Activated CD8-positive, alpha-beta memory T cell treated with anti-CD3 and anti-CD28 coated beads for 36 hours (primary cell): Measurements from ENCODE around the gene CHST7. TPM values are rescaled to one million over a fixed set of nuclear protein-coding genes. Genes with fewer than 3 reads are reported as not detected.

Source experiments
- CTCF ChIA-PET: fragments of 350-600 bp; sonication (Branson Sonifier 250); formaldehyde crosslinking; loops from one replicate; lab custom pipeline; 2021; ENCODE audit warnings: antibody characterized with exemption; lab: Charles Lee
- POLR2A ChIA-PET: fragments of 350-600 bp; sonication (Branson Sonifier 250); formaldehyde crosslinking; loops from one replicate; lab custom pipeline; 2021; ENCODE audit warnings: antibody characterized with exemption; lab: Charles Lee
- total RNA-seq, 2 experiments: library from RNA; stranded (reverse); gene quantifications; one replicate each; pipeline ENCODE4 v1.2.3, GENCODE V29; 2021

Gene CHST7
- total RNA-seq, 2 experiments from 2014 or later: 2.6 to 3.0 TPM

- ChIA-PET CTCF (no interaction called here), POLR2A (no interaction called here)
Observed at GRCh38 chrX:46597208-46597607, 23.6 kb downstream of the CHST7 start.

- POLR2A ChIA-PET: no interaction called here
- CTCF ChIA-PET: no interaction called here
Observed at GRCh38 chrX:46597771-46598170, 24.2 kb downstream of the CHST7 start.

DNA sequence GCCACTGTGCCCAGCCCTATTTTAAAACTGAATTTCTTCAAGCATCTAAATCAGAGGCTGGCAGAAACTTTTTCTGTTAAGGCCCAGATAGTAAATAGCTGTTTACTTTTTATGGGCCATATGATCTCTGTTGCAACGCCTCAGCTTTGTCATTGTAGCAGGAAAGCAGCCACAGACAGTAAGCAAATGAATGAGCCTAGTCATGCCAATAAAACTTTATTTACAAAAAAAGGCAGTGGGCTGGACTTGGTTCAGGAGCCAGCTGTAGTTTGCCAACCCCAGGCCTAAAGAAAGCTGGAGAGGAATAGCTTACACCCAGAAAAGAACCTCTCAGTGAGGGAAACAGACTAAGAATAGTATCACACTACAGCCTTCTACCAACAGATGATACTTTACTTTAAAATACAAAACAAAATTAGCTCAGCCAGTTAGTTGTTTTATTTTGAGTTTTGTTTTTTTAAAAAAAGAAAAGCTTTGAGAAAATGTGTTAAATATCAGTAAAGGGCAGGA, 25.5 kb downstream of the CHST7 start:
- CTCF ChIA-PET: no interaction called here
- POLR2A ChIA-PET: no interaction called here

DNA sequence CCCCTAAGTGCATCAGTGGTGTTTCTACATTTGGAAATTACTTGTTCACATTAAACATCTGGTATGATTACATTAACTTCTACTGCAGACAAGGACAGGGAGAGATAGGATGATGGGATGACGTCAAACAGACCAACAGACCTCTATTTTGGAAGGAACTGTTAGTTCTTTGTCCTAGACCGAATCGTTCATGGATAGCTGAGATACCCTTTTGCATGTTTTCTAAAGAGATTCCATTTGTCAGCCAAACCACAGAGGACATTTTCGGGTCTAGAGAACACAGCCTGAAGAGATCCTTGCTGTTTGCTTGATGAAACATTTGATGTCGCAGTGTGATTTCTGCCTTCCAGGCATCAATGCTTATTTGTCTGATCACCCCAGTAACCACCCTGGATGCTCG, 27.7 kb downstream of the CHST7 start:
- ChIA-PET POLR2A (no interaction called here), CTCF (no interaction called here)

GRCh38 chrX:46602468-46603102, 29.0 kb downstream of the CHST7 start:
- ChIA-PET POLR2A (no interaction called here), CTCF (no interaction called here)

DNA sequence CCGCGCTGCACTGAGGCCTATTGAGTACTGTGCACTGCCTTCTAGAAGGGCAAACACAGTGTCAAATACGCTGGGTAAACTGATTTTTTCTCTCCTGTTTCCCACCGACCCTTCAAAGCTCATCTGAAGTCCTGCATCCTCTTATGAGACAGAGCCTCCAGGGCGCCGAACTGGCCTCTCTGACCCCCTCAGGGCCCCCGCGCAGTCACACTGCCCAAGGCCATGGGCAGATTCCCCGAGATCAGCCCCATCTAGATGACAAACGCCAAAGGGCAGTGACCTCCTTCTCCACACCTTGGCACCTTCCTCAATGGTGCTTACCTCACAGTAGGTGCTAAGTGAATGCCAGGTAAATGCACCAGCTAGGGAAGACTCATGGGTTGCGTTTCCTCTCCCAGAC, 34.4 kb downstream of the CHST7 start:
- ChIA-PET POLR2A (no interaction called here), CTCF (no interaction called here)

DNA sequence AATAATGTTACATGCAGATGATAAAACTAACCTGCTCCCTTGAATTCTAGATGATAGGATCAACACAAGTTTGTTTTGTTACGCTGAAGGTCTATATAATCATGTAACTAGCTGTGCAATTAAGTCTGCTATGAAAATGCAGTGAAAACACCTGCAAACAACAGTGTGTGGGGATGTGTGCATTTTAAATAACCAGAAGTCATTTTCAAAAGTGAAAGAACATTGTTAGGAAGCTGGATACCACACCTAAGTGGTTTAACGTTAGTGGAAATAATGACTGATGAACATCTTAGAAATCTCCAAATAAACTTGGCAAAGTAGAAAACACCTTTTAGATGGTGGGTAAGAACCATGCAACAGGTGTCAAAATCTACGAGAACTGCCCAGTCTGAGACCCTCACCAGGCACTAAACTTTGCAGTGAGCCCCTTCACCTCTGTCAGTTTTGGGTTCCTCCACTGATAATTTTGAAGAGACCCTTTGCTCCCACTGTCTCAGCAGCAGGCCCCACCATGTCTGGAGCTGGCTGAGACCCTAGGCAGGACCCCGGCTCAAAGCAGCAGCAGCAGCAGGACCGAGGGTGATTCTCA, 36.6 kb downstream of the CHST7 start:
- POLR2A ChIA-PET: no interaction called here
- CTCF ChIA-PET: no interaction called here

DNA sequence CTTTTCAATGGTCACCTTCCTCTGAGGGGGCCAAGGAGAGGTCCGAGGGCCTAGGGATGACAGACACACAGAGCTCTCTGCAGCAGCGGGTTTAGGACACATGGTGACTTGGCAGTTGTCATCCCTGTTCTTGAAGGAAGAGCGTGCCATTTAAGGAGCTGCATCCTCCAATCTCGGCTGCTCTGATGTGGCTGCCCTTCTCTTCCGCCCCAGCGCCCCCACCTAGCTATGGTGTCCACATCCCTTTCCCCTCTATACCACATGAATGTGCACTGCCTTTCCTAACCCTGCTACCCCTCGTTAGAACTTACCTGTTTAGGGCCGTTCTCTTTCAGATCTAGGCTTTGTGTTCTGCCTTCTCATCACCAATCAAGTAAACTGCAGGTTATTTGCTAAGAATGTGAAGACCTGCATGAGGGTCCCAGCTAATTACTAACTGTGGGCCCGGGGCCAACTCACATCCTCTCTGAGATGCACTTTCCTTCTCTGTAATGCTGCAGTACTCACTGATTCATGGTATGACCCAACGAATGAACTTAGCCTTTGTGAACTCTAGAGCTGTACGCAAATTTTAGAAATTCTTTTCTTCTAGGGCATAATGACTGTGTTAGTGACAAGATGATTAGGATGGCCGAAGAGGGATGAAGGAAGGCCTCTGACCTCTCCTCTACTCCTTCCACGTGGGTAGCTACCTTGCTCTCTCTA, 38.2 kb downstream of the CHST7 start:
- POLR2A ChIA-PET: interaction anchor here (0.6 kb wide), 1 partner anchor 827 kb away, joined by 4 read pairs; no protein-coding TSS in a partner anchor
- CTCF ChIA-PET: no interaction called here

GRCh38 chrX:46617906-46618305, 44.3 kb downstream of the CHST7 start:
- ChIA-PET CTCF (no interaction called here), POLR2A (no interaction called here)

DNA sequence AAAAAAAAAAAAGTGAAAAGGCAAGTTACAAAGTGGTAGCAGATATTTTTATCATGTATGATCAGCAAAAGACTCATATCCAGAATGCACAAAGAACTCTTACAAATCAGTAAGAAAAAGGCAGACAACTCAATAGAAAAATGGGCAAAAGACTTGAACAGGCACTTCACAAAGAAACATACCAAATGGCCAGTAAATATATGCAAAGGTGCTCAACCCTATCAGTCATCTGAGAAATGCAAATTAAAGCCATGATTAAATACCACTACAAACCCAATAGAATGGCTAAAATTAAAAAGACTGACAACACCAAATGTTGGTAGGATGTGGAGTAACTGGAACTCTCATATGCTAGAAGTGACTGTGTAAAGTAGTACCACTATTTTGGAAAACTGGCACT, 45.4 kb downstream of the CHST7 start:
- POLR2A ChIA-PET: no interaction called here

DNA sequence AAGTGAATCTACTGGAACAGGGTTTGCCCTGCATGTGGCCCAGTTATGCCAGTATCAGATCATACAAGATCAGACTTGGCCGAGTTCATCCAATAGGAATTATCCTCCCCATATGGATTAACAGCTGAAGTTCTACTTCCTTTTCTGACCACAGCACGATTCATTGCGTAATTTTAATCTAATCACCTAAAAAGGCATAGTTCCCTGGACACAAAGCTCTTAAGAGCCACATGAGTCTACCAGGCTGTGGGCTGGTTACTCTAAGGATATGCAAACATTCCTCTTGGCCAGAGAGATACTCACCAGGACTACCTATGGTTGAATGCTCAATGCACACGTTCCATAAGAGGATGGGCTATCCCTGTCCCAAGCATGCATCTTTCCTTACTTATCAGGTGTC, 46.9 kb downstream of the CHST7 start:
- CTCF ChIA-PET: no interaction called here

More for the DNA sequence above, 45.4 kb downstream of the CHST7 start:
- CTCF ChIA-PET: no interaction called here

DNA sequence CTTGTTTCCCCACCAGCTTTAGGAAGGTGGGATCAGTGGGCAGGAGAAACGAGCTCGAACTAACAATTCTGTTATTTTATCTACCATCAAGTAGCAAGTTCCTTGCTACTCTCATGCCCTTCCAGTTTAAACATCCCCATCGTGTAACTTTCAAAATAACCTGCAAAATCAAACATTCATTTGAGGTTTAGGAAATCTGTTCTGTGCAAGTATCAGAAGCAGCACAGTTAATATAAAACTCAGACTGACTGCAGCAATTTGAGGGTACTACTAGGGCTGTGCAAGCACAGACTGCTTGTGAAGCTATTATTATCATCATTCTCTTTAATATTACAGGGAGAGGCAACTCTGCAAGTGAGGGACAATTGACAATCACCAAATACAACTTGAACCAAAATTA, 48.0 kb downstream of the CHST7 start:
- ChIA-PET CTCF (no interaction called here), POLR2A (no interaction called here)

More for the DNA sequence above, 46.9 kb downstream of the CHST7 start:
- POLR2A ChIA-PET: no interaction called here

DNA sequence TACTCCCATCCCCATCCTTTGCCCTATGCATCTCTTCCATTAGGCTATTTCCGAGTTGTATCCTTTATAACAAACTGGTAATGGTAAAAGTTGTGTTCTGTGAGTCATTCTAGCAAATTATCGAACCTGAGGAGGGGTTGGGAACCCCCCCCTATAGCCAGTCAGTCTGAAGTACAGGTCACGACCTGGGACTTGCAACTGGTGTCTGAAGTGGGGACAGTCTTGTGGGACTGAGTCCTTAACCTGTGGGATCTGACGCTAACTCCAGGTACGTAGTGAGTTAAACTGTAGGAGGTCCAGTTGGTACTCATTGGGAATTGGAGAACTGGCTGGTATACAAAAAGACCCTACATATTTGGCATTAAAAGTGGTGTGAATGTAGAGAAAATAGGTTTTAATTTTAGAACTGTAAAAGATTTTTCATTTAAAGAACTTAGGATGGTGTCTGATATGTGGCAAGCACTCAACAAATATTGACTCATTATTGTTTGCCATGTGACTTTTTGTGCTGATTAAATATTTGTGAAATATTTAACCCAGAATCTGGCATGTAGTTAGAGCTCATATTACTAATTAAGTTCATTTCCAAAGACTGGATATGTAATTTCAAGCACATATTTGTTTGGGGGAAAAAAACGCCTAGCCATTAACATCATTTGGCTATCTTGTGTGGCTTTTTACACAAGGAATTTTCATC, 50.7 kb downstream of the CHST7 start:
- POLR2A ChIA-PET: no interaction called here
- CTCF ChIA-PET: no interaction called here

DNA sequence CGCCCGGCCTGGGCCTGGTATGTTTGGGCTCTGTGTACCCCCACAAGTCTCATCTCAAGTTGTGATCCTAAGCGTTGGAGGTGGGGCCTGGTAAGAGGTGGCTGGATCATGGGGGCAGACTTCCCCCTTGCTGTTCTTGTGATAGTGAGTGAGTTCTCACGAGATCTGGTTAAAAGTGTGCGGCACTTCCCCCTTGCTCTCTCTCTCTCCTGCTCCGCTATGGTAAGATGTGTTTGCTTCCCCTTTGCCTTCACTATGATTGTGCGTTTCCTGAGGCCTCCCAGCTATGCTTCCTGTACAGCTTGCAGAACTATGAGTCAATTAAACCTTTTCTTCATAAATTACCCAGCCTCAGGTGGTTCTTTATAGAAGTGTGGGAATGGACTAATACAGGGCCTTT, 53.0 kb downstream of the CHST7 start:
- ChIA-PET POLR2A (no interaction called here), CTCF (no interaction called here)

- ChIA-PET CTCF (no interaction called here), POLR2A (no interaction called here)
Observed at GRCh38 chrX:46627062-46627461, 53.5 kb downstream of the CHST7 start.

DNA sequence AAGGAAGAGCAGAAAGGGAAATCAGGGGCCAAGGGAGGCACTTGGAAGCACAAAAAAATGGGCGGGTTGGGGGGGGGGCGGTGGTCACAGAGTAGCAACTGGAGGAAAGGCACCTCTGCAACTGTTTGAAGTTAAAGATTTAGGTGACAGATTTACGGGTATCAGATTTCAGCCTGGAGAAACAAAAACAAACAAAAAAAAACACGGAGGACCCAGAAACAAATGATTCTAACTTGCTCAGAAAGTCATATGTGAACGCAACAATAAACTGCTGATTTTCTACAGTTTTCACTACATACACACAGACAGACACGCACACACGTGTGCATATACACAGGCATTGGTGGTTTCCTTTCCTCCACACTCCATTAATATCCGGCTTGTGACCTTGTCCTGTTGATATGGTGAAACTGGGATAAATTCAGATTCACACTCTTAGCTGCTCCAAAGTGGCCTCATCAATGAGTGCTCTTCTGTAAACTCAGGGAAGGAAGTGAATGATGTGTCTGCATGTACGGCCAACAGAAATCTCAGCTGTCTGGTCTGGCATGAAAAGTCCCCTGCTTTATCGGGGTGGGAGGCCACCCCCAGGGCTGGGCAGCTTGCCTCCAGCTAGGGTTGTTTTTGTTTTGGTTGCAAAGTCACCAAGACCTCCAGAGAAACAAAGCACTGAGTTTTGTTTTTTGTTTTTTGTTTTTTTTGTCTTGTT, 54.3 kb downstream of the CHST7 start:
- POLR2A ChIA-PET: no interaction called here
- CTCF ChIA-PET: no interaction called here

DNA sequence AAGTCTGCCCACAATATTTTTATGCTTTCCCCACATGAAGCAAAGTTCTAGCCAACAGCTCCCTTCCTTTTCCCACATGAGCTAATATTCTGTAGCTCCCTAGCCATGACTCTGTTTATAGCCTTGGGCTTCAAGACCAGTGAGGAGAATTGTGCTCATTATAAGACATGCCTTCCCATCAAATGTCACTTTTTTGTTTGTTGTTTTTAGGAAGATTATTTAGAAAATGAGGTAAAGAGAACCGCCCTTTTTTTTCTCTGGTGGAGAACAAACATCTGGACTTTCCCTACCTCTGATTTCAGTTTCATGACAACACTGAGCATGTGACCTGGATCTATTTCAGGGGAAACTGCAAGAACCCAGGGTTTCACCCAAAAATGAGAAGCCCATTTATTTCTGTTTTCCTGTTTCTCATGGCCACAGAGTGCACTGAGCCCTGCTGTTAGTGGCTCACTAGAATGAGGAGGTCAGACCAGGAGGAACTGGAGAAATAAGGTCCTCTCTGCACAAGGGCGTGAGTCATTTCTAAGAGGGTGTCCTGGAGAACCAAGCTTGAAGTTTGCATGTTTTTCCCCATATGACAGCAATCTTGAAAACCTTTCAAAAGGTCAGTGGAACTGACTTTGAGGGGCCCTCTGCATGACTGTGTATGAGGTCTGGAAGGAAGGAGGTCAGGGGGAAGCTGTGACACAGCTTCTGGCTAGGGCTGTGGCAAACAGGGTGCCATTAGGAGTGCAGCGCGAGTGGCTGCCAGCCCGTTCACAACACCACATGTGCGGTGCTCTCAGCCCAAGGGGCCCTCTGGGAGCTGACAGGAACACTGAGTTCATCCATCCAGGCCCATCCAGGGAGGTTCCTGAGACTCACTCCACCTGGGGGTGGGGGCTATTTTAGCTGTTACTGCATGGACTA, 55.2 kb downstream of the CHST7 start:
- ChIA-PET POLR2A (no interaction called here), CTCF (no interaction called here)

DNA sequence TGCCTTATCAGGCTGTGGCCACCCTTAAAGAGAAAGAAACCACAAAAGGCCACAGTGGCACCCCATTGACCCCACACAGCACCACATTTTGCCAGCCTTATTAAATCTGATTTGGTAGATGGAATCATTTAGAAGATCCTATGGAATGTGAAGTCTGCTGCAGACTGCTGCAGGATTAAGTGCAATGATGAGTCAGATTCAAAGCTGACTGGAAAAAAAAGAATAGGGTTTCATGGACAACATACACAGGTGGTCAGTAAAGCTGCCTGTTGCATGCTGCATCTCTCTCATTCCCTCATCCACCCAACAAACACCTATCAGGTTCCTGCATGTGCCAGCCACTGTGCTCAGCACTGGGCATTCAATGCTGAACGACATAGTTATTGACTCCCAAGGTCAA, 56.6 kb downstream of the CHST7 start:
- ChIA-PET POLR2A (no interaction called here), CTCF (no interaction called here)

DNA sequence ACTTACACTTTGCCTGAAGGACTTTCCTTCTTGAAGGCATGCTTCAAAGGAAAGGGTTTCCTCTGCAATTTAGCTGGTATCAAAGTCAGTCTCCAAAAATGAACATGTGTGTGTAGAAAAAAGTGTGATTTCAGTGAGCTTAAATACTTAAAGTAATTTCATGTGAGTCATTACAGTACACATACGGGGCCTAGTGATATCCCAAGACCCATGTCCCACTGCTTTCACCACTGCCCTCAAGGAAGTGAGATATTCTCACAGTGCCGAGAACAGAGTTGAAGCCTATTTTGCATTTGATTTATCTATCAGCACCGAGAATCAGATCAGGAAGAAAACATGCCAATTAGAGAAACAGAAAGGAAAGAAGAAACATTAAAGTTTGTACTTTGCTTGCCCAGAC, 61.0 kb downstream of the CHST7 start:
- POLR2A ChIA-PET: no interaction called here

More for the DNA sequence above, 61.0 kb downstream of the CHST7 start:
- CTCF ChIA-PET: no interaction called here
